GM12878 (cell line): Measurements from ENCODE around the gene RPL22. TPM values are rescaled to one million over a fixed set of nuclear protein-coding genes. Genes with fewer than 3 reads are reported as not detected.

Experiments used
- ATAC-seq: fragments of 200-7000 bp; cut with Tn5 transposase; 3 replicates; pipeline ENCODE4 v1.9.1; 2020; ENCODE audit warnings: mild to moderate bottlenecking, moderate library complexity
- BruUV-seq: library from RNA; stranded (reverse); fragments of 400-500 nt; replicated peaks from 2 replicates; lab custom pipeline; 2021; lab: Mats Ljungman, UMichigan
- CTCF ChIA-PET: fragments of 300-600 bp; sonication (Branson Sonifier 250); formaldehyde crosslinking; extraction: SDS; loops from one replicate; lab custom pipeline; 2021; ENCODE audit warnings: inconsistent platforms; lab: Yijun Ruan, JAX
- POLR2A ChIA-PET: fragments of 350-600 bp; formaldehyde crosslinking; extraction: SDS; loops from one replicate; lab custom pipeline; 2021; ENCODE audit warnings: inconsistent platforms; lab: Charles Lee
- RAD21 ChIA-PET: fragments of 300-600 bp; sonication (Branson Sonifier 250); formaldehyde crosslinking; loops from one replicate; lab custom pipeline; 2023; ENCODE audit warnings: antibody characterized with exemption; ENCODE audit not compliant: unreplicated experiment; lab: Charles Lee
- SMC1A ChIA-PET: fragments of 300-600 bp; sonication (Branson Sonifier 250); formaldehyde crosslinking; loops from one replicate; lab custom pipeline; 2023; ENCODE audit not compliant: unreplicated experiment, uncharacterized antibody; lab: Charles Lee
- DNase-seq: peaks from one replicate; pipeline ENCODE4 v3.0.0-alpha.2; 2011; ENCODE audit warnings: low read depth, low spot score
- FAIRE-seq: peaks from 3 replicates; lab custom pipeline; 2011; peaks lifted over from hg19 to GRCh38; lab: Jason Lieb, UNC
- H2AFZ ChIP-seq: 2 replicates; pipeline ENCODE4 v1.6.0; 2011; ENCODE audit warnings: low read depth, low read length, control low read depth; ENCODE audit not compliant: control insufficient read depth
- H3K27ac ChIP-seq: 2 replicates; pipeline ENCODE4 v1.5.1; 2011; ENCODE audit warnings: control low read depth; ENCODE audit not compliant: control insufficient read depth, insufficient read depth
- H3K27me3 ChIP-seq, 2 experiments: replicated peaks in 1 of 2; 2 replicates each; pipeline versions ENCODE4 v1.6.0 to v1.6.1; 2011; ENCODE audit warnings: low read length in 1 of 2; ENCODE audit not compliant: control insufficient read depth in 2 of 2, insufficient read depth in 2 of 2
- H3K36me3 ChIP-seq, 2 experiments: 2 replicates each; pipeline ENCODE4 v1.5.1; 2011; ENCODE audit warnings: low read length in 1 of 2; ENCODE audit not compliant: control insufficient read depth in 2 of 2, insufficient read depth in 2 of 2
- H3K4me1 ChIP-seq: 2 replicates; pipeline ENCODE4 v1.6.1; 2011; ENCODE audit warnings: mild to moderate bottlenecking, low read length, moderate library complexity, mixed read lengths; ENCODE audit not compliant: control insufficient read depth, insufficient read depth
- H3K4me2 ChIP-seq: 2 replicates; pipeline ENCODE4 v1.6.0; 2011; ENCODE audit warnings: control low read depth; ENCODE audit not compliant: control insufficient read depth, insufficient read depth
- H3K4me3 ChIP-seq: fragments of 200-600 bp; sonication (generic); 2 replicates; pipeline ENCODE4 v1.5.1; 2016
- H3K79me2 ChIP-seq: 2 replicates; pipeline ENCODE4 v1.6.0; 2011; ENCODE audit warnings: low read length; ENCODE audit not compliant: control insufficient read depth, insufficient read depth
- H3K9ac ChIP-seq: 2 replicates; pipeline ENCODE4 v1.8.0; 2011; ENCODE audit warnings: low read length, control low read depth, mixed read lengths; ENCODE audit not compliant: control insufficient read depth, insufficient read depth
- H3K9me3 ChIP-seq: replicated peaks from 3 replicates; pipeline ENCODE4 v1.5.1; 2011; ENCODE audit warnings: mild to moderate bottlenecking, low read length; ENCODE audit not compliant: control insufficient read depth, insufficient read depth
- H4K20me1 ChIP-seq: 2 replicates; pipeline ENCODE4 v1.6.0; 2011; ENCODE audit not compliant: control insufficient read depth, insufficient read depth
- BHLHE40 ChIP-seq, 2 experiments: fragments of 450-650 bp in 1 of 2; IDR thresholded peaks; 2 replicates each; pipeline ENCODE4 v1.6.1; 2011 to 2017; ENCODE audit warnings: low read depth in 2 of 2, borderline replicate concordance in 1 of 2, improper control_type of control experiment in 1 of 2, low read length in 1 of 2, mild to moderate bottlenecking in 1 of 2
- E2F8 ChIP-seq: fragments of 450-650 bp; IDR thresholded peaks from 2 replicates; pipeline ENCODE4 v1.6.1; 2018; ENCODE audit warnings: mild to moderate bottlenecking, low read depth, moderate library complexity; ENCODE audit not compliant: partially characterized antibody
- EGR1 ChIP-seq, 2 experiments: IDR thresholded peaks; 1 replicate in 1 of 2; 2 replicates in 1 of 2; pipeline ENCODE4 v1.6.1; 2011 to 2012; ENCODE audit warnings: low read depth in 2 of 2, low read length in 2 of 2, borderline replicate concordance in 1 of 2, mild to moderate bottlenecking in 1 of 2, moderate library complexity in 1 of 2
- ETV6 ChIP-seq, 2 experiments: fragments of 450-650 bp in 1 of 2; IDR thresholded peaks in 1 of 2; conservative IDR thresholded peaks in 1 of 2; 2 replicates each; pipeline ENCODE4 v1.6.1; 2014; ENCODE audit warnings: antibody characterized with exemption in 1 of 2, borderline replicate concordance in 1 of 2, low read depth in 1 of 2, mild to moderate bottlenecking in 1 of 2, moderate library complexity in 1 of 2
- NFIC ChIP-seq: IDR thresholded peaks from 2 replicates; pipeline ENCODE4 v1.6.1; 2012; ENCODE audit warnings: low read depth, mild to moderate bottlenecking, inconsistent platforms, low read length, moderate library complexity
- POLR2A ChIP-seq: IDR thresholded peaks from 2 replicates; pipeline ENCODE4 v1.6.1; 2011; ENCODE audit warnings: low read depth, mild to moderate bottlenecking, low read length
- PRDM15 ChIP-seq: fragments of 450-650 bp; formaldehyde crosslinking; IDR thresholded peaks from 2 replicates; pipeline ENCODE4 v1.4.0; 2020; ENCODE audit warnings: mild to moderate bottlenecking, moderate library complexity
- ZNF207 ChIP-seq: fragments of 450-650 bp; IDR thresholded peaks from 2 replicates; pipeline ENCODE4 v1.6.1; 2014; ENCODE audit warnings: antibody characterized with exemption, mild to moderate bottlenecking, borderline replicate concordance
- WGBS: methylation state at CpG from one replicate; pipeline ENCODE4 v1.1.6; 2016; ENCODE audit warnings: low lambda C conversion rate; ENCODE audit not compliant: insufficient replicate concordance, insufficient coverage; ENCODE audit errors: missing lambda C conversion rate; 5-methylcytosine and 5-hydroxymethylcytosine counted together
- in situ Hi-C: fragments of 300-500 bp; cut with MboI; formaldehyde crosslinking; loops from 9 replicates; pipeline ENCODE4 v1.14.3; 2018; ENCODE audit warnings: mixed read lengths
- intact Hi-C: fragments of 100-400 bp; cut with micrococcal nuclease; formaldehyde crosslinking; loops from one replicate; pipeline ENCODE4 v1.14.2; 2022; ENCODE audit not compliant: unreplicated experiment
- polyA plus RNA-seq, 11 experiments: library from polyadenylated mRNA; depleted of rRNA in 4 of 11; unstranded in 6 of 11; stranded (reverse) in 5 of 11; fragments of >200 nt; fragmentation: Nextera tagmentation in 4 of 11; fragmentation: Illumina TruSeq in 1 of 11; extraction: Ambion mirVana in 4 of 11; extraction: Trizol in 1 of 11; gene quantifications; 1 replicate in 1 of 11; 2 replicates in 10 of 11; pipeline versions ENCODE4 v1.2.1 to v1.2.3, GENCODE V29; 2011 to 2016; ENCODE audit warnings: inconsistent platforms in 2 of 11, missing spikeins in 2 of 11, low read depth in 1 of 11
- total RNA-seq, 4 experiments: library from RNA; depleted of rRNA in 3 of 4; stranded (reverse); fragments of >200 nt in 3 of 4; fragmentation: Illumina TruSeq in 1 of 4; extraction: Trizol in 1 of 4; gene quantifications; 2 replicates each; pipeline versions ENCODE4 v1.2.1 to v1.2.3, GENCODE V29; 2013 to 2021

The RPL22 gene
- total and polyA plus RNA-seq, 10 of the 15 experiments (the other 5 are each of a cell fraction or from before 2014, with no cell fraction given), result 191 to 560 (median 430) TPM

- TF ChIP-seq PRDM15, result no peak
- no peak for TF ChIP-seq EGR1 (IDR thresholded peaks at IDR 0.05; ENCODE audit: borderline replicate concordance in 1 of 2, low read depth in 2 of 2, low read length in 2 of 2)
- no peak for TF ChIP-seq NFIC
Measured at GRCh38 chr1:6223617-6224016, 24.2 kb upstream of the RPL22 start (continued).

- ChIA-PET SMC1A (no interaction called here), POLR2A (no interaction called here), CTCF (no interaction called here)
- Histone ChIP-seq H4K20me1 (no peaks in the 10 kb centered on the region), H3K27me3 (no peaks in the 10 kb centered on the region), H3K9ac (no peak overlapping the region), H3K79me2 (no peaks in the 10 kb centered on the region), H3K27ac (no peak overlapping the region), H3K36me3 (peaks cover 23 to 30% of the 10 kb centered on the region in 2 experiments), H3K4me1 (no peaks in the 10 kb centered on the region), H3K9me3 (no peaks in the 10 kb centered on the region), H2AFZ (no peak overlapping the region)
- 100% methylated on average over 6 of the region's 6 CpGs for WGBS
- intact Hi-C loops, result no loop called here
- FAIRE-seq (no peak), DNase-seq (no peak), ATAC-seq (no peak)
- TF ChIP-seq BHLHE40 (IDR thresholded peaks at IDR 0.05; ENCODE audit: borderline replicate concordance in 1 of 2, low read depth in 2 of 2, low read length in 1 of 2) (no peak), ZNF207 (no peak), ETV6 (conservative IDR thresholded peaks at IDR 0.05 in 1 of 2, IDR thresholded peaks at IDR 0.05 in 1 of 2; ENCODE audit: borderline replicate concordance in 1 of 2, low read depth in 1 of 2) (no peak), POLR2A (no peak; the same call in 1 of the 2 replicates), E2F8 (no peak)
- TF ChIP-seq, all 136 proteins: peak for 0
- in situ Hi-C loops, result no loop called here
- no TSS peak for BruUV-seq
- no peak overlapping the region for H3K4me3 ChIP-seq
- H3K4me2 ChIP-seq, result no peak overlapping the region
- RAD21 ChIA-PET, result no interaction called here
Measured at GRCh38 chr1:6222636-6223035, 23.2 kb upstream of the RPL22 start.
